22Rv1 (cell line): ENCODE data around the gene ALDH4A1.

ENCODE experiments used
- ZFX ChIP-seq: fragments of 450-650 bp; IDR thresholded peaks from 2 replicates; pipeline ENCODE4 v1.6.1; 2017; ENCODE audit warnings: antibody characterized with exemption, borderline replicate concordance
- TF ChIP-seq, protein P1 (sequence below): fragments of 450-650 bp; IDR thresholded peaks from 2 replicates; pipeline ENCODE4 v1.5.1; 2017; ENCODE audit warnings: mild to moderate bottlenecking

DNA sequence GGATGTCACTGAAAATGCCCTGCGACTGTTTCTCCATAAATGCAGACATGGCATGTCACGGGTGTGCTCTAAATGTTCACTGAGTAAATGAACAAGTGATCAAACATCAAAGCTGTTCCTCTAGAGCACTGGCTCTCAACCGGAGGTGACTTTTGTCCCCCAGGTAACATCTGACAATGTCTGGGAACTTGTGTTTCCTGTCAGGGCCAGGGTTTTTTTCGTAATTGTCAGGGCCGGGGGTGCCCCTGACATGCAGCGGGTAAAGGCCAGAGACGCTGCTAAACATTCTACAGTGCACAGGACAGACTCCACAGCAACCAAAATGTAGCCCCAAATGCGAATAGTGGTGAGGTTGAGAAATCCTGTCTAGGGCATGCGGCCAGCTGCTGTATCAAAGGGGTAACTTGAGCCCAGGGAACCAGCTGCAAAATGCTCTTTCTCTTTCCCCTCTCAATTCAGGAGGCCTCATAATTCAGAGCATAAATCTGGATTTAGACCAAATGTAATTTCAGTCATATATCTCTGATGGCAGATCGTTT lies 2.0 kb downstream of the ALDH4A1 start:
- TF ChIP-seq, protein P1, sequence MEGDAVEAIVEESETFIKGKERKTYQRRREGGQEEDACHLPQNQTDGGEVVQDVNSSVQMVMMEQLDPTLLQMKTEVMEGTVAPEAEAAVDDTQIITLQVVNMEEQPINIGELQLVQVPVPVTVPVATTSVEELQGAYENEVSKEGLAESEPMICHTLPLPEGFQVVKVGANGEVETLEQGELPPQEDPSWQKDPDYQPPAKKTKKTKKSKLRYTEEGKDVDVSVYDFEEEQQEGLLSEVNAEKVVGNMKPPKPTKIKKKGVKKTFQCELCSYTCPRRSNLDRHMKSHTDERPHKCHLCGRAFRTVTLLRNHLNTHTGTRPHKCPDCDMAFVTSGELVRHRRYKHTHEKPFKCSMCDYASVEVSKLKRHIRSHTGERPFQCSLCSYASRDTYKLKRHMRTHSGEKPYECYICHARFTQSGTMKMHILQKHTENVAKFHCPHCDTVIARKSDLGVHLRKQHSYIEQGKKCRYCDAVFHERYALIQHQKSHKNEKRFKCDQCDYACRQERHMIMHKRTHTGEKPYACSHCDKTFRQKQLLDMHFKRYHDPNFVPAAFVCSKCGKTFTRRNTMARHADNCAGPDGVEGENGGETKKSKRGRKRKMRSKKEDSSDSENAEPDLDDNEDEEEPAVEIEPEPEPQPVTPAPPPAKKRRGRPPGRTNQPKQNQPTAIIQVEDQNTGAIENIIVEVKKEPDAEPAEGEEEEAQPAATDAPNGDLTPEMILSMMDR, result no peak
- no peak for TF ChIP-seq ZFX
